GM12878 (cell line): ENCODE results near the gene FCER2. TPM values are rescaled to one million over a fixed set of nuclear protein-coding genes. Genes with fewer than 3 reads are reported as not detected.

ENCODE experiments used
- CBX3 ChIP-seq: fragments of 200-600 bp; sonication (generic); IDR thresholded peaks from 2 replicates; pipeline ENCODE4 v1.6.1; 2016; ENCODE audit warnings: low read depth, borderline replicate concordance
- EED ChIP-seq: sonication (generic); IDR thresholded peaks from 2 replicates; pipeline ENCODE4 v1.6.1; 2016; ENCODE audit warnings: antibody characterized with exemption, low read depth
- HCFC1 ChIP-seq: fragments of 150-350 bp; IDR thresholded peaks from 2 replicates; pipeline ENCODE4 v1.6.1; 2014; ENCODE audit warnings: low read length
- MEF2B ChIP-seq: fragments of 450-650 bp; IDR thresholded peaks from 2 replicates; pipeline ENCODE4 v1.6.1; 2018; ENCODE audit warnings: mild to moderate bottlenecking, moderate library complexity; ENCODE audit not compliant: partially characterized antibody, poor library complexity, severe bottlenecking
- NFYB ChIP-seq: IDR thresholded peaks from 2 replicates; pipeline ENCODE4 v1.6.1; 2011; ENCODE audit warnings: low read depth, mild to moderate bottlenecking, low read length, improper control_type of control experiment, moderate library complexity; ENCODE audit not compliant: insufficient read depth
- NRF1 ChIP-seq: conservative IDR thresholded peaks from 2 replicates; pipeline ENCODE4 v1.6.1; 2011; ENCODE audit warnings: mild to moderate bottlenecking, low read depth, low read length, improper control_type of control experiment
- RAD21 ChIP-seq: IDR thresholded peaks from 2 replicates; pipeline ENCODE4 v1.6.1; 2011; ENCODE audit warnings: mild to moderate bottlenecking, low read depth, low read length, moderate library complexity; ENCODE audit not compliant: insufficient read depth
- RUNX3 ChIP-seq: IDR thresholded peaks from 2 replicates; pipeline ENCODE4 v1.6.1; 2012; ENCODE audit warnings: low read length, inconsistent platforms
- TCF12 ChIP-seq: IDR thresholded peaks from 2 replicates; pipeline ENCODE4 v1.6.1; 2011; ENCODE audit warnings: low read depth, mild to moderate bottlenecking, low read length
- polyA plus RNA-seq, 11 experiments: library from polyadenylated mRNA; depleted of rRNA in 4 of 11; unstranded in 6 of 11; stranded (reverse) in 5 of 11; fragments of >200 nt; fragmentation: Nextera tagmentation in 4 of 11; fragmentation: Illumina TruSeq in 1 of 11; extraction: Ambion mirVana in 4 of 11; extraction: Trizol in 1 of 11; gene quantifications; 1 replicate in 1 of 11; 2 replicates in 10 of 11; pipeline versions ENCODE4 v1.2.1 to v1.2.3, GENCODE V29; 2011 to 2016; ENCODE audit warnings: inconsistent platforms in 2 of 11, missing spikeins in 2 of 11, low read depth in 1 of 11
- total RNA-seq, 4 experiments: library from RNA; depleted of rRNA in 3 of 4; stranded (reverse); fragments of >200 nt in 3 of 4; fragmentation: Illumina TruSeq in 1 of 4; extraction: Trizol in 1 of 4; gene quantifications; 2 replicates each; pipeline versions ENCODE4 v1.2.1 to v1.2.3, GENCODE V29; 2013 to 2021
- TF ChIP-seq, protein P1 (sequence below): fragments of 450-650 bp; formaldehyde crosslinking; IDR thresholded peaks from 2 replicates; pipeline ENCODE4 v1.4.0; 2022; ENCODE audit warnings: mild to moderate bottlenecking, moderate library complexity
- TF ChIP-seq, protein P2 (sequence below): fragments of 450-650 bp; conservative IDR thresholded peaks from 2 replicates; pipeline ENCODE4 v1.6.1; 2017; ENCODE audit warnings: mild to moderate bottlenecking, moderate library complexity

The FCER2 gene
- total and polyA plus RNA-seq, 10 of the 15 experiments (the other 5 are each of a cell fraction or from before 2014, with no cell fraction given): 44.0 to 424 (median 241) TPM

DNA sequence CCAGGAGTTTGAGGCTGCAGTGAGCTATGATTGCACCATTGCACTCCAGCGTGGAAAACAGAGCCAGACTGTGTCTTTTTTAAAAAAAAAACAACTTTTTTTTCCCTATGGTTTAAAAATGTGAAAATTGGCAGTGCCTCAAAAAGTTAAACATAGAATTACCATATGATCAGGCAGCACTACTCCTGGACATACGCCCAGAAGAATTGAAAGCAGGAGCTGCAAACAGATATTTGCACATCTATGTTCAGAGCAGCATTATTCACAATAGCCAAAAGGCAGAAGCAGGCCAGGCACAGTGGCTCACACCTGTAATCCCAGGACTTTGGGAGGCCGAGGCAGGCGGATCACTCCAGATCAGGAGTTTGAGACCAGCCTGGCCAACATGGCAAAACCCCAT is 36.9 kb downstream of the FCER2 start (continued):
- TF ChIP-seq, protein P1, sequence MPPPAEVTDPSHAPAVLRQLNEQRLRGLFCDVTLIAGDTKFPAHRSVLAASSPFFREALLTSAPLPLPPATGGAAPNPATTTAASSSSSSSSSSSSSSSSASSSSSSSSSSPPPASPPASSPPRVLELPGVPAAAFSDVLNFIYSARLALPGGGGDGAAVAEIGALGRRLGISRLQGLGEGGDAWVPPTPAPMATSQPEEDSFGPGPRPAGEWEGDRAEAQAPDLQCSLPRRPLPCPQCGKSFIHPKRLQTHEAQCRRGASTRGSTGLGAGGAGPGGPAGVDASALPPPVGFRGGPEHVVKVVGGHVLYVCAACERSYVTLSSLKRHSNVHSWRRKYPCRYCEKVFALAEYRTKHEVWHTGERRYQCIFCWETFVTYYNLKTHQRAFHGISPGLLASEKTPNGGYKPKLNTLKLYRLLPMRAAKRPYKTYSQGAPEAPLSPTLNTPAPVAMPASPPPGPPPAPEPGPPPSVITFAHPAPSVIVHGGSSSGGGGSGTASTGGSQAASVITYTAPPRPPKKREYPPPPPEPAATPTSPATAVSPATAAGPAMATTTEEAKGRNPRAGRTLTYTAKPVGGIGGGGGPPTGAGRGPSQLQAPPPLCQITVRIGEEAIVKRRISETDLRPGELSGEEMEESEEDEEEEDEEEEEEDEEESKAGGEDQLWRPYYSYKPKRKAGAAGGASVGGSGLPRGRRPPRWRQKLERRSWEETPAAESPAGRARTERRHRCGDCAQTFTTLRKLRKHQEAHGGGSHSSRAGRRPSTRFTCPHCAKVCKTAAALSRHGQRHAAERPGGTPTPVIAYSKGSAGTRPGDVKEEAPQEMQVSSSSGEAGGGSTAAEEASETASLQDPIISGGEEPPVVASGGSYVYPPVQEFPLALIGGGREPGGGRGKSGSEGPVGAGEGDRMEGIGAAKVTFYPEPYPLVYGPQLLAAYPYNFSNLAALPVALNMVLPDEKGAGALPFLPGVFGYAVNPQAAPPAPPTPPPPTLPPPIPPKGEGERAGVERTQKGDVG (CRISPR knock-in tag): no peak
- no peak for TF ChIP-seq HCFC1
- TF ChIP-seq CBX3: no peak
- TF ChIP-seq NFYB: no peak
- TF ChIP-seq, protein P2, sequence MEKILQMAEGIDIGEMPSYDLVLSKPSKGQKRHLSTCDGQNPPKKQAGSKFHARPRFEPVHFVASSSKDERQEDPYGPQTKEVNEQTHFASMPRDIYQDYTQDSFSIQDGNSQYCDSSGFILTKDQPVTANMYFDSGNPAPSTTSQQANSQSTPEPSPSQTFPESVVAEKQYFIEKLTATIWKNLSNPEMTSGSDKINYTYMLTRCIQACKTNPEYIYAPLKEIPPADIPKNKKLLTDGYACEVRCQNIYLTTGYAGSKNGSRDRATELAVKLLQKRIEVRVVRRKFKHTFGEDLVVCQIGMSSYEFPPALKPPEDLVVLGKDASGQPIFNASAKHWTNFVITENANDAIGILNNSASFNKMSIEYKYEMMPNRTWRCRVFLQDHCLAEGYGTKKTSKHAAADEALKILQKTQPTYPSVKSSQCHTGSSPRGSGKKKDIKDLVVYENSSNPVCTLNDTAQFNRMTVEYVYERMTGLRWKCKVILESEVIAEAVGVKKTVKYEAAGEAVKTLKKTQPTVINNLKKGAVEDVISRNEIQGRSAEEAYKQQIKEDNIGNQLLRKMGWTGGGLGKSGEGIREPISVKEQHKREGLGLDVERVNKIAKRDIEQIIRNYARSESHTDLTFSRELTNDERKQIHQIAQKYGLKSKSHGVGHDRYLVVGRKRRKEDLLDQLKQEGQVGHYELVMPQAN: no peak
- no peak for TF ChIP-seq RAD21
- TF ChIP-seq RUNX3: no peak
- no peak for TF ChIP-seq MEF2B
- TF ChIP-seq TCF12: no peak
- no peak for TF ChIP-seq NRF1
- TF ChIP-seq EED: no peak
